GM12878 (cell line): ENCODE results near the gene RRP12. TPM values are rescaled to one million over a fixed set of nuclear protein-coding genes. Genes with fewer than 3 reads are reported as not detected.

ENCODE experiments used
- CBX3 ChIP-seq: fragments of 200-600 bp; sonication (generic); IDR thresholded peaks from 2 replicates; pipeline ENCODE4 v1.6.1; 2016; ENCODE audit warnings: low read depth, borderline replicate concordance
- CHD1 ChIP-seq: IDR thresholded peaks from 2 replicates; pipeline ENCODE4 v1.6.1; 2012; ENCODE audit warnings: low read depth, low read length, improper control_type of control experiment
- HDAC6 ChIP-seq: fragments of 200-600 bp; sonication (generic); IDR thresholded peaks from one replicate; pipeline ENCODE4 v1.8.0; 2017; ENCODE audit warnings: antibody characterized with exemption; ENCODE audit not compliant: unreplicated experiment
- IRF5 ChIP-seq: fragments of 450-650 bp; IDR thresholded peaks from 2 replicates; pipeline ENCODE4 v1.6.1; 2017; ENCODE audit warnings: borderline replicate concordance
- MEF2A ChIP-seq: IDR thresholded peaks from 2 replicates; pipeline ENCODE4 v1.6.1; 2011; ENCODE audit warnings: low read depth, mild to moderate bottlenecking, low read length, moderate library complexity; ENCODE audit not compliant: insufficient read depth
- MYB ChIP-seq: fragments of 150-350 bp; IDR thresholded peaks from 2 replicates; pipeline ENCODE4 v1.6.1; 2014; ENCODE audit warnings: mild to moderate bottlenecking, low read depth, low read length, borderline replicate concordance
- PAX8 ChIP-seq: fragments of 450-650 bp; IDR thresholded peaks from 2 replicates; pipeline ENCODE4 v1.6.1; 2017; ENCODE audit warnings: mild to moderate bottlenecking, moderate library complexity
- RB1 ChIP-seq: fragments of 450-650 bp; formaldehyde crosslinking; IDR thresholded peaks from 2 replicates; pipeline ENCODE4 v1.6.1; 2017; ENCODE audit warnings: mild to moderate bottlenecking, borderline replicate concordance
- RELB ChIP-seq: fragments of 450-650 bp; IDR thresholded peaks from 2 replicates; pipeline ENCODE4 v1.6.1; 2017; ENCODE audit warnings: low read depth, mild to moderate bottlenecking, moderate library complexity
- SMAD1 ChIP-seq: fragments of 450-650 bp; IDR thresholded peaks from 2 replicates; pipeline ENCODE4 v1.6.1; 2018; ENCODE audit warnings: mild to moderate bottlenecking, low read depth; ENCODE audit not compliant: partially characterized antibody
- YY1 ChIP-seq: IDR thresholded peaks from 2 replicates; pipeline ENCODE4 v1.6.1; 2011; ENCODE audit warnings: low read depth, mild to moderate bottlenecking, low read length
- polyA plus RNA-seq, 11 experiments: library from polyadenylated mRNA; depleted of rRNA in 4 of 11; unstranded in 6 of 11; stranded (reverse) in 5 of 11; fragments of >200 nt; fragmentation: Nextera tagmentation in 4 of 11; fragmentation: Illumina TruSeq in 1 of 11; extraction: Ambion mirVana in 4 of 11; extraction: Trizol in 1 of 11; gene quantifications; 1 replicate in 1 of 11; 2 replicates in 10 of 11; pipeline versions ENCODE4 v1.2.1 to v1.2.3, GENCODE V29; 2011 to 2016; ENCODE audit warnings: inconsistent platforms in 2 of 11, missing spikeins in 2 of 11, low read depth in 1 of 11
- total RNA-seq, 4 experiments: library from RNA; depleted of rRNA in 3 of 4; stranded (reverse); fragments of >200 nt in 3 of 4; fragmentation: Illumina TruSeq in 1 of 4; extraction: Trizol in 1 of 4; gene quantifications; 2 replicates each; pipeline versions ENCODE4 v1.2.1 to v1.2.3, GENCODE V29; 2013 to 2021

RRP12 gene
- total and polyA plus RNA-seq, 10 of the 15 experiments (the other 5 are each of a cell fraction or from before 2014, with no cell fraction given) = 5.3 to 48.7 (median 16.8) TPM

GRCh38 chr10:97353945-97354344 is 47.2 kb downstream of the RRP12 start (continued):
- TF ChIP-seq YY1 = no peak
- TF ChIP-seq CBX3 = no peak
- no peak for TF ChIP-seq SMAD1
- no peak for TF ChIP-seq CHD1
- TF ChIP-seq MYB = no peak
- no peak for TF ChIP-seq MEF2A
- TF ChIP-seq PAX8 = no peak
- TF ChIP-seq IRF5 = no peak
- no peak for TF ChIP-seq RELB
- no peak for TF ChIP-seq RB1
- TF ChIP-seq HDAC6 = no peak
